T-cell (primary cell): ENCODE measurements around the gene NPTXR. TPM values are rescaled to one million over a fixed set of nuclear protein-coding genes. Genes with fewer than 3 reads are reported as not detected.

ENCODE experiments used
- ATAC-seq, 4 experiments: fragments of 200-7000 bp in 3 of 4; fragments of 150-1000 bp in 1 of 4; cut with Tn5 transposase; replicated peaks in 1 of 4; 1 replicate in 3 of 4; 2 replicates in 1 of 4; pipeline ENCODE4 v1.10.0; 2021; ENCODE audit warnings: moderate library complexity in 3 of 4, mild to moderate bottlenecking in 2 of 4, moderate number of reproducible peaks in 1 of 4
- CTCF ChIA-PET, 2 donors: fragments of 300-600 bp; sonication (Branson Sonifier 250); formaldehyde crosslinking; loops; one replicate each; lab custom pipeline; 2022; ENCODE audit warnings: antibody characterized with exemption in 2 of 2; lab: Charles Lee
- POLR2A ChIA-PET, 2 donors: fragments of 300-600 bp; sonication (Branson Sonifier 250); formaldehyde crosslinking; loops; one replicate each; lab custom pipeline; 2022; ENCODE audit warnings: antibody characterized with exemption in 2 of 2; lab: Charles Lee
- DNase-seq, 35 experiments: peaks; one replicate each; pipeline versions ENCODE4 v3.0.0 to v3.0.0-alpha.2; 2013 to 2023
- H3K27ac ChIP-seq: one replicate; pipeline ENCODE4 v1.5.1; 2013; ENCODE audit warnings: low read length
- H3K27me3 ChIP-seq, 2 experiments: replicated peaks in 1 of 2; 1 replicate in 1 of 2; 2 replicates in 1 of 2; pipeline versions ENCODE4 v1.6.1 to v1.7.0; 2013; ENCODE audit warnings: low read length in 1 of 2, mixed read lengths in 1 of 2; ENCODE audit not compliant: control insufficient read depth in 2 of 2, insufficient read depth in 2 of 2; ENCODE audit errors: extremely low read depth in 1 of 2
- H3K36me3 ChIP-seq, 2 donors: 1 replicate in 1 of 2; 2 replicates in 1 of 2; pipeline versions ENCODE4 v1.6.1 to v1.7.0; 2013; ENCODE audit warnings: low read length in 1 of 2; ENCODE audit not compliant: control insufficient read depth in 2 of 2, insufficient read depth in 1 of 2; ENCODE audit errors: extremely low read depth in 1 of 2
- H3K4me1 ChIP-seq, 2 experiments: 1 replicate in 1 of 2; 2 replicates in 1 of 2; pipeline versions ENCODE4 v1.6.1 to v1.7.0; 2013; ENCODE audit warnings: low read length in 2 of 2, mixed read lengths in 1 of 2; ENCODE audit not compliant: insufficient read depth in 2 of 2, control insufficient read depth in 1 of 2; ENCODE audit errors: extremely low read depth in 1 of 2
- H3K4me3 ChIP-seq, 2 donors: 1 replicate in 1 of 2; 2 replicates in 1 of 2; pipeline versions ENCODE4 v1.5.1 to v1.7.0; 2013; ENCODE audit warnings: mild to moderate bottlenecking in 2 of 2, low read length in 1 of 2, moderate library complexity in 1 of 2; ENCODE audit not compliant: control insufficient read depth in 1 of 2; ENCODE audit errors: extremely low read depth in 1 of 2
- H3K9me3 ChIP-seq: 2 replicates; pipeline ENCODE4 v1.7.0; 2013
- H3K27ac Mint-ChIP-seq, 2 donors: one replicate each; pipeline ENCODE4 v1.8.0; 2020 to 2021; ENCODE audit warnings: mild to moderate bottlenecking in 2 of 2, mixed read lengths in 2 of 2
- H3K27me3 Mint-ChIP-seq, 2 donors: one replicate each; pipeline ENCODE4 v1.8.0; 2021 to 2022; ENCODE audit warnings: mixed read lengths in 2 of 2
- H3K36me3 Mint-ChIP-seq: one replicate; pipeline ENCODE4 v1.8.0; 2021; ENCODE audit warnings: mixed read lengths
- H3K4me1 Mint-ChIP-seq, 3 donors: one replicate each; pipeline ENCODE4 v1.8.0; 2020 to 2022; ENCODE audit warnings: mixed read lengths in 3 of 3, mild to moderate bottlenecking in 1 of 3
- H3K4me3 Mint-ChIP-seq, 3 donors: one replicate each; pipeline ENCODE4 v1.8.0; 2020 to 2022; ENCODE audit warnings: mild to moderate bottlenecking in 3 of 3, mixed read lengths in 3 of 3, moderate library complexity in 3 of 3
- H3K9me3 Mint-ChIP-seq, 3 donors: one replicate each; pipeline ENCODE4 v1.8.0; 2020 to 2022; ENCODE audit warnings: mixed read lengths in 3 of 3
- WGBS: methylation state at CpG from one replicate; pipeline ENCODE4 v1.1.5; 2013; ENCODE audit warnings: missing lambda C conversion rate; ENCODE audit not compliant: insufficient coverage; 5-methylcytosine and 5-hydroxymethylcytosine counted together
- total RNA-seq, 35 experiments: library from RNA in 6 of 35; stranded (reverse) in 6 of 35; fragments of 120-200 nt in 1 of 35; gene quantifications; one replicate each; pipeline versions ENCODE4 v1.2.1 to v1.2.4 and lab custom pipeline; 2013 to 2026

NPTXR gene
- total RNA-seq, 5 donors from 2014 or later (not counting 1 experiment from before 2014, with no cell fraction given), result 4.9 to 13.2 (median 9.1) TPM

GRCh38 chr22:38788021-38788816 is 55.6 kb downstream of the NPTXR start:
- ATAC-seq, result no peak
- H3K36me3 ChIP-seq, result peaks cover 7 to 13% of the 10 kb centered on the region in 2 donors
- no peak overlapping the region for H3K27ac Mint-ChIP-seq
- CTCF ChIA-PET, result no interaction called here
- no peaks in the 10 kb centered on the region for H3K27me3 ChIP-seq
- H3K4me1 ChIP-seq, result peaks cover 3 to 4% of the 10 kb centered on the region in 2 experiments
- no peak overlapping the region for H3K4me3 Mint-ChIP-seq
- POLR2A ChIA-PET, result no interaction called here
- H3K4me3 ChIP-seq, result no peak overlapping the region
- DNase-seq, result no peak
- H3K4me1 Mint-ChIP-seq, result peaks cover 6 to 17% (median 12%) of the 10 kb centered on the region in 3 donors
- H3K27ac ChIP-seq, result no peak overlapping the region
- WGBS, result 90% methylated on average over 3 of the region's 16 CpGs
- no peaks in the 10 kb centered on the region for H3K27me3 Mint-ChIP-seq
- H3K9me3 ChIP-seq, result no peaks in the 10 kb centered on the region
- no peaks in the 10 kb centered on the region for H3K9me3 Mint-ChIP-seq
- H3K36me3 Mint-ChIP-seq, result peaks cover 3% of the 10 kb centered on the region

GRCh38 chr22:38786631-38787030 is 57.2 kb downstream of the NPTXR start:
- Histone ChIP-seq H3K9me3 (no peaks in the 10 kb centered on the region), H3K27ac (no peak overlapping the region), H3K27me3 (no peaks in the 10 kb centered on the region), H3K36me3 (peaks cover 13% of the 10 kb centered on the region in 2 donors), H3K4me3 (no peak overlapping the region), H3K4me1 (peaks cover 0 to 6% of the 10 kb centered on the region in 2 experiments)
- Mint-ChIP-seq H3K4me1 (peaks cover 12 to 22% (median 18%) of the 10 kb centered on the region in 3 donors), H3K27ac (no peak overlapping the region), H3K36me3 (peaks cover 10% of the 10 kb centered on the region), H3K4me3 (no peak overlapping the region), H3K9me3 (no peaks in the 10 kb centered on the region), H3K27me3 (no peaks in the 10 kb centered on the region)
- no peak for DNase-seq
- WGBS, result 100% methylated on average over 1 of the region's 3 CpGs
- ChIA-PET CTCF (no interaction called here), POLR2A (no interaction called here)
- ATAC-seq, result no peak

- ChIA-PET CTCF (no interaction called here), POLR2A (interaction anchor here in 1 of 2 donors (0.7 kb wide), 1 partner anchor 50 kb away, joined by 7 read pairs; no protein-coding TSS in a partner anchor)
- Histone ChIP-seq H3K27ac (no peak overlapping the region), H3K4me3 (no peak overlapping the region), H3K36me3 (peaks cover 5 to 17% of the 10 kb centered on the region in 2 donors), H3K4me1 (peaks cover 0 to 6% of the 10 kb centered on the region in 2 experiments), H3K27me3 (no peaks in the 10 kb centered on the region), H3K9me3 (no peaks in the 10 kb centered on the region)
- Mint-ChIP-seq H3K27ac (no peak overlapping the region), H3K36me3 (peaks cover 21% of the 10 kb centered on the region), H3K4me3 (no peak overlapping the region), H3K27me3 (no peaks in the 10 kb centered on the region), H3K4me1 (peaks cover 12 to 22% (median 18%) of the 10 kb centered on the region in 3 donors), H3K9me3 (no peaks in the 10 kb centered on the region)
- no peak for DNase-seq
- WGBS, result 98% methylated on average over 4 of the region's 5 CpGs
- ATAC-seq, result no peak
Measured at GRCh38 chr22:38784856-38785255, 59.0 kb downstream of the NPTXR start.

- H3K9me3 Mint-ChIP-seq, result no peaks in the 10 kb centered on the region
- DNase-seq (no peak), ATAC-seq (no peak)
- POLR2A ChIA-PET, result interaction anchor here in 1 of 2 donors (0.7 kb wide), 1 partner anchor 49 kb away, joined by 7 read pairs; no protein-coding TSS in a partner anchor
- H3K27me3 Mint-ChIP-seq, result no peaks in the 10 kb centered on the region
- no peak overlapping the region for H3K27ac Mint-ChIP-seq
- H3K4me1 Mint-ChIP-seq, result peaks cover 12 to 22% (median 18%) of the 10 kb centered on the region in 3 donors
- Histone ChIP-seq H3K36me3 (peaks cover 5 to 19% of the 10 kb centered on the region in 2 donors), H3K27ac (no peak overlapping the region), H3K4me3 (no peak overlapping the region), H3K27me3 (no peaks in the 10 kb centered on the region), H3K9me3 (no peaks in the 10 kb centered on the region), H3K4me1 (peaks cover 0 to 6% of the 10 kb centered on the region in 2 experiments)
- H3K36me3 Mint-ChIP-seq, result peaks cover 28% of the 10 kb centered on the region
- 95% methylated on average over 14 of the region's 15 CpGs for WGBS
- no peak overlapping the region for H3K4me3 Mint-ChIP-seq
- CTCF ChIA-PET, result no interaction called here
Measured at GRCh38 chr22:38784035-38784434, 59.8 kb downstream of the NPTXR start.

GRCh38 chr22:38783095-38783615 is 60.7 kb downstream of the NPTXR start:
- ATAC-seq (no peak), DNase-seq (no peak)
- H3K9me3 ChIP-seq, result no peaks in the 10 kb centered on the region
- H3K4me3 ChIP-seq, result no peak overlapping the region
- peaks cover 12 to 22% (median 18%) of the 10 kb centered on the region in 3 donors for H3K4me1 Mint-ChIP-seq
- peaks cover 0 to 6% of the 10 kb centered on the region in 2 experiments for H3K4me1 ChIP-seq
- H3K27ac ChIP-seq, result no peak overlapping the region
- H3K9me3 Mint-ChIP-seq, result no peaks in the 10 kb centered on the region
- H3K4me3 Mint-ChIP-seq, result no peak overlapping the region
- peaks cover 33% of the 10 kb centered on the region for H3K36me3 Mint-ChIP-seq
- no peaks in the 10 kb centered on the region for H3K27me3 ChIP-seq
- 54% methylated on average over 7 of the region's 14 CpGs for WGBS
- H3K27ac Mint-ChIP-seq, result peak overlapping the region in 1 of 2 donors; percentile 39
- CTCF ChIA-PET, result no interaction called here
- H3K27me3 Mint-ChIP-seq, result no peaks in the 10 kb centered on the region
- H3K36me3 ChIP-seq, result peaks cover 5 to 19% of the 10 kb centered on the region in 2 donors
- POLR2A ChIA-PET, result no interaction called here

GRCh38 chr22:38782402-38783094 is 61.3 kb downstream of the NPTXR start:
- Histone ChIP-seq H3K9me3 (no peaks in the 10 kb centered on the region), H3K4me1 (peaks cover 0 to 6% of the 10 kb centered on the region in 2 experiments), H3K36me3 (peaks cover 2 to 15% of the 10 kb centered on the region in 2 donors), H3K27ac (no peak overlapping the region), H3K4me3 (no peak overlapping the region), H3K27me3 (no peaks in the 10 kb centered on the region)
- Mint-ChIP-seq H3K27ac (no peak overlapping the region), H3K4me3 (no peak overlapping the region), H3K4me1 (peaks cover 12 to 22% (median 18%) of the 10 kb centered on the region in 3 donors), H3K36me3 (peaks cover 34% of the 10 kb centered on the region), H3K27me3 (no peaks in the 10 kb centered on the region), H3K9me3 (no peaks in the 10 kb centered on the region)
- ChIA-PET CTCF (no interaction called here), POLR2A (no interaction called here)
- WGBS, result 86% methylated on average over 5 of the region's 13 CpGs
- DNase-seq, result no peak
- no peak for ATAC-seq
